HT1080 (cell line): ENCODE results near the gene ARHGAP26. TPM values are rescaled to one million over a fixed set of nuclear protein-coding genes. Genes with fewer than 3 reads are reported as not detected.

ENCODE experiments used
- DNase-seq: peaks from one replicate; pipeline ENCODE4 v3.0.0-alpha.2; 2015; ENCODE audit warnings: low read depth
- total RNA-seq: library from RNA; depleted of rRNA; stranded (reverse); fragments of >200 nt; shearing (Covaris generic); gene quantifications from 2 replicates; pipeline ENCODE4 v1.2.3, GENCODE V29; 2014

Gene ARHGAP26
- total RNA-seq, 1 experiment from 2014 or later = 9.9 TPM

DNA sequence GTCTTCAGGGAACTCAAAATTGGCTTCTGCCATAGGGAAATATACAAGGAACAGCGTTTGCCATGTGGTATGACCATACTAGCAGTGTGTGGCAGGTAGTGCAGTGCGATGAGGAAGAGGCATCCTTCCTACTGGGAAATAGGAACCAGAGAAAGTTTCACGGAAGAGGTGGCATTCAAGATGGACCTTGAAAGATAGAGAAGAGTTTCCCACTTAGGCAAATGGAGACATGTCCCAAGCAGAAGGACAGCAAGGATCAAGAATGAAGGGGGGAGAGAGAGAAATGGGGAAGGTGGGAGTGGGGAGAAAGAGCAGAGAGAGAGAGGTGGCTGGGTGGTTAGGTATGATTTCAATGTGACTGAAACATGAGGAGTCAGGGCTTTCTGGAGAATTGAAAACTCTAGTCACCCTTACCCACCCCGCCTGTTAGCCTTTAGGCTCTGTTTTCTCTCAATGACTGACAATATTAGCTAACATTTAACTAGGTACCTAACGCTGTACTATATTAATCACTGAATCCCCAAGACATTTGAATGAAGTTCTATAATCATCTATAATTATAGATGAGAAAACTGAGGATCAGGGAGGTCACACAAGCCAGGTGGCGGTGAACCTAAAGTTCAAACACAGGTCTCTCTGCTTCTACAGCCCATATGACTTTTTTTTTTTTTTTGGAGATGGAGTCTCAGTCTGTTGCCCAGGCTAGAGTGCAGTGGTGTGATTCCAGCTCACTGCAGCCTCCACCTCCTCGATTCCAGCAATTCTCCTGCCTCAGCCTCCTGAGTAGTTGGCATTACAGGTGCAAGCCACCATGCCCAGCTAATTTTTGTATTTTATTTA, 462.0 kb downstream of the ARHGAP26 start:
- no peak for DNase-seq

DNA sequence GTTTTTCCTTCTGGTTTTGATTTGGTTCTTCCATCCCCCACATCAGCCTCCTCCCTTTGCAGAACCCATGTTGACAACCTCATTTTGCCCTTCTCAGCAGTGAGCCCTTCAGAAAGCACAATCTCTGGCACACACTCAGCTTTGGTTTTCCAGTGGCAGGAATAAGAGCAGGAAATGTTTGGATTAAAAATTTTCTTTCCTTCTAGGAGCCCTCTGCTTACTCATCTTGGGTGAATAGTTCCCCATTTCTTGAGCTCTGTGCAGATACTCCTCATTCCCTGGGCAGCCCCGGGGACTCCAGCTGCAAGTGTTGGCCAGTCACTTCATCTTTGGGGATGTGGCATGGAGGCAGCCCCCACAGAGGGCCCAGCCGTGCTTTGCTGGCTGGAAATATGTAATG, 462.9 kb downstream of the ARHGAP26 start:
- DNase-seq = peak; percentile 31

DNA sequence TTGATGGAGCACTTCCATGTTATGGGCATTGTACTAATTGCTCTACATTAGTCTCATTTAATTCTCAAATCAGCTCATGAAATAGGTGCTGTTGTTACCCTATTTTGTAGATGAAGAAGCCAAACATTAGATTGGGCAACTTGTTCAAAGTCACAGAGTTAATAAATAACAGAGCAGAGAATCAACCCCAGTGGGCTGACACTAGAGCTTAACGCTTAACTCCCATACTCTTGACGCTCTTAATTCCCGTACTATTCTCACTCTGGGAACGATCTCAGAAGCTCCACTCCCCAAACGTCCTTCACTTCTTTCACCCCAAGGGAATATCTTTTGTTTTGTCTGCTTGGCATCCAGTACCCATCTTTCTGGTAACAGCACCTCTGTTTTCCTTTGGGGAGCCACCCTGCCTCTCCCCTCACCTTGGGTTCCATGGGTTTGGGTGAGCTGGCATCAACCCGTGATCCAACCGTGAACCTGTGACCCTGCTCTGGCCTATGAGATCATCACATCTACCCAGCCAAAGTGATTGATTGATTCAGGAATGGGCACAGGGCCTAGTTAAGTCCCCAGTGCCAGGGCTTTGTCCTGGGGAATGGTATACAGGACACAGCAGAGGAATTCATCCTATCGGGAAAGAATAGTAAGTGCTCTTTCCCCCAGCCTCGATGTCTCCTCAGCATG, 464.1 kb downstream of the ARHGAP26 start:
- no peak for DNase-seq

DNA sequence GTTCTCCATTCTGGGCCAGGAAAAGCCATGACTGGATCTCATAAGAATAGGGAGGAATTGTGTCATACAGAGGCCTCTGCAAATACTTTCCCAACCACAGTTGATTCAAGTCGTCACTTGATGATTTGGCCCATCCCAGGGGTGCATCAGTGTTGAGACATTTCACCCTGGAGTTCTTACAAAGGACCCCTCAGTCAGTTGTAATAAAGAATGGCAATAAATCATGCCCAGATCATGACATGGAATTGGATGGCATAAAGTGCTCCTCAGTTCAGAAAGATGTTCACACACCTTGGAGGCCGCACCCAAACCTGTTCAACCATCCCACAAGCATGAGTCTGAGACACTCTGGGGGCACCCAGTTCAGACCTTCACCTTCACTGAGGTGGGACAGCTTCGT, 465.2 kb downstream of the ARHGAP26 start:
- peak; percentile 19 for DNase-seq

DNA sequence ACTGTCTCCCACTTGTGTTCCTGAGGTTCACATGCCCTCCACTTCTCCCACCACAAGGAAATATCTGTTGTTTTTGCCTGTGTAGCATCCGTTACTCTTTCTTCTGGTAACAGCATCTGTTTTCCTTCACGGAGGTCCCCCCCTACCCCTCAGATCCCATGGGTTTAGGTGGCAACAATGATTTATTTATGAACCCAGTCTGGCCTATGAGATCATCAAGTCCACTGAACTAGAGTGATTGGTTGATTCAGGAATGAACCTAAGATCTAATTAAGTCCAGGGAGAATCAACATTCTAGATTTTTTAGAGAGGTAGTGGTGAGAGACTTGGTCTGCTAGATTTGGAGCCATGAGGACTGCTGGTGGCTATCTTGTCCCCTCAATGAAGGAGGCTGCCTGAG, 466.5 kb downstream of the ARHGAP26 start:
- DNase-seq = no peak

DNA sequence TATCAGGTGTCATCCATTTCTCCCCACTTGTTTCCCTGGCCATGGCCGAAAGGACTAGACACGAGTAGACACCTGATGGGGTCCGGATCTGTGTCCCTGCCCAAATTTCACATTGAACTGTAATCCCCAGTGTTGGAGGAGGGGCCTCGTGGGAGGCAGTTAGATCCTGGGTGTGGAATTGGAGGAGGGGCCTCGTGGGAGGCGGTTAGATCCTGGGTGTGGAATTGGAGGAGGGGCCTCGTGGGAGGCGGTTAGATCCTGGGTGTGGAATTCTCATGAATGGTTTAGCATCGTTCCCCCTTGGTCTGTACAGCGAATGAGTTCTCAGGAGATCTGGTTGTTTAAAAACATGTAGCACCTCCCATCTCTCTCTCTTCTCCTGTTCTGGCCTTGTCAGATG, 467.5 kb downstream of the ARHGAP26 start:
- no peak for DNase-seq

DNA sequence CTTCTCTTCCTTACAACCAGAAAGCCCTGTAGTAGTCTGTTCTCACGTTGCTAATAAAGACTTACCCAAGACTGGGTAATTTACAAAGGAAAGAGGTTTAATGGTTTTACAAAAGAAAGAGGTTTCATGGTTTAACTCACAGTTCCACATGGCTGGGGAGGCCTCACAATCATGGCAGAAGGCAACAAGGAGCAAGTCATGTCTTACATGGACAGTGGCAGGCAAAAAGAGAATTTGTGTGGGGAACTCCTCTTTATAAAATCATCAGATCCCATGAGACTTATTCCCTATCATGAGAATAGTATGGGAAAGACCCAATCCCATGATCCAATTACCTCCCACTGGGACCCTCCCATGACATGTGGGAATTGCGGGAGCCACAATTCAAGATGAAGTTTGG, 468.4 kb downstream of the ARHGAP26 start:
- DNase-seq = no peak

DNA sequence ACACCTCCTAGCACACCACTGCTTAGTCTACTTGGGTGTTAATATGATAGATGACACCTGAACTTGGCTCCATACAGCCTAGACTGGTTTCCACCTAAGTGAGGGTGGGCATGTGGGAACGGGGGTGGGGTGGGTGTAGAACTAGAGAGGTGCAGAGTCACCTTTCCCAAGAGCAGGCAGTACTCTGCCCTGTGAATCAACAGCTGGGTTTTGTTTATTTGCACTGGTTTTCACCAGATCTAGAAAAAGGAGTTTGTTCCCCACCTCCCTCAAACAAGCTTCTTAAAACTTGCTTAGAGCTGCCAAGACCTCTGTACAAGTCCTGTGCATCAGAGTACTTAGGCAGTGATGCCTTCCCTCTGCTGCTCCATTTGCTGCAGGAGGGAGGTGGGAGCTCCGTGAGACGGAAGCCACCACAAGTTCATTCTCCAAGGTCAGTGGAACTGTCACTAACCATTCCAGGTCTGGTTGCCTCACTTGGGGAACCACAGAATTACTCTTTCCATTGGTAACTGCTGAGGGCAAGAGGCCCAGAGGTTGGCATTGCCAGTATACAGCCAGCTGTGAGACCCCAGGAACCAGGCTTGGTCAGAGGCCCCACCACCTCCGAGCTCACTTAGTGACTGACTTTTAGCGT, 469.8 kb downstream of the ARHGAP26 start:
- DNase-seq = no peak

DNA sequence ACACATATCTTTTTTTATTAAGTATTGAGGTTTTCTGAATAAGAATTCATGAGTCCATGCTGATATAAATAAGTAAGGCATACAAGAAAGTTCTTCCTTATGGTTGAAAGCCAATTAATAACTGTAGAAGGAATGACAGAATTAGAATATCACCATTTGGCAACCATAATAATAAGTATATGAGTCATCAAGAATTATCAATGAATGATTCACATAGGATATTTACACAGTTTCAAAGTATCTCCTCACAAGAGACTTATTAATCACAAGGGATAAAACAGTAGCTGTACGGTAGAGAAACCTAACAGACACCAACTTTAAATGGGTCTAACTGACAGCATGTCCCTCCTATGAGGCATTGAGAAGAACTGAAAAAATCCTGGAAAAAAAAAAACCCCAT, 471.7 kb downstream of the ARHGAP26 start:
- DNase-seq = peak; percentile 29

DNA sequence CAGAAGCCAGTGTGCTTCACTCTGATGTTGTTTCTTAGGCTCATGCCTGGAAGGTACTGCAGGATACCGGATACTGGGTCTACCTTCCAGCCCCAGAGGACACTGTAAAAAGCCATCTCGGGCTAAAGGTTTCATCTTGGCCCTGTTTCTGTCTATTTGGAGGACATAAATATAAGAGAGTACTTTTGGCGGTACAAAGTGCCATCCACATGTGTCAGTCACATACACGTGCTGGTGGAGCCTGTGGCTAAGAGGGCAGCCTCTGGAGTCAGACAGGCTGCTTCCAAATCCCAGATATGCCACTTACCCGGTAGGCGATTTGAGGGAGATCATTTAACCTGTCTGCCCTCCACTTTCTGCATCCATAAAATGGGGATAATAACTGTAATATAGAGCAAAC, 472.9 kb downstream of the ARHGAP26 start:
- DNase-seq = peak; percentile 39

DNA sequence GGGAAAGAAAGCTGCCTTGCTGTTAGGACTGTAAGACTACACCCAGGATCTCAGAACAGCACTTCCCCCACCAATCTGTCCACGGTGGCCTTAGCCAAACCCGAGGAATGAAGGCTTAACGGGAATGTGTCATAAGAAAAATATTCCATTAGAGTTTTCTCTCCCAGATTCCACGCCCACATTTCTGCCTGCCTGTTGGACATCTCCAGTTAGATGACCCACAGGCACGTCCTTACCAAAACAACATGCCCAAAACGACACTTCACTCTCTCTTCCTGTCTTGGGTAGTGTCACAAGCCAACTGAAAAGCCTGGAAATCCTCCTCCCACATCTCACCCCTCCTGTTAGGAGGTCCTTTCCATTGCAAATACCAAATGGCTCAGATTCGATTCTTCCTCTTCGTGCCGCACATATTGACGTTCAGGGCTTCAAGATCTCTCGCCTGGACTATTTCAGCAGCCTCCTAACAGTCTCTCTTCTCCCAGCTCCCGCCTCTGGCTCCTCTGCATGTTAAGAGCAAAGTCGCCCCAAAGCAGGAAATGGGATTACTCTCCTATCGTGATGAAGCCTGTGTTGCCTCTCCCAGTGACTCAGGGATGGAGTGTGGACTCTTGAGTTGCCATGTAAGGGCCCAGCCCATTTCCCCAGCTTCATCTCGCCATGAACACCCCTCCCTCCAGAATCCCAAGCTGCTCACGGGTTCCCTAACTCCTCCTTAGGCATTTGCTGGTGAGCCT, 474.0 kb downstream of the ARHGAP26 start:
- peak; percentile 99 for DNase-seq

DNA sequence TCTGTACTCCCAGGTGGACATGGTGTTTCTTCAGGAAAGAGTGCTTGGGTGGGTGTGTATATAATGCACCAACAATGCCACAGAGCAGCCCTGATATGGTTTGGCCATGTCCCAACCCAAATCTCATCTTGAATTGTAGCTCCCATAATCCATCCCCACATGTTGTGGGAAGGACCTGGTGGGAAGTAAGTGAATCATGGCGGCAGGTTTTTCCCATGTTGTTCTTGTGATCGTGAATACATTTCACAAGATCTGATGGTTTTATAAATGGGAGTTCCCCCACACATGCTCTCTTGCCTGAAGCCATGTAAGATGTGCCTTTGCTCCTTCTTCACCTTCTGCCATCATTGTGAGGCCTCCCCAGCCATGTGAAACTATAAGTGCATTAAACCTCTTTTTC, 474.8 kb downstream of the ARHGAP26 start:
- peak; percentile 69 for DNase-seq

DNA sequence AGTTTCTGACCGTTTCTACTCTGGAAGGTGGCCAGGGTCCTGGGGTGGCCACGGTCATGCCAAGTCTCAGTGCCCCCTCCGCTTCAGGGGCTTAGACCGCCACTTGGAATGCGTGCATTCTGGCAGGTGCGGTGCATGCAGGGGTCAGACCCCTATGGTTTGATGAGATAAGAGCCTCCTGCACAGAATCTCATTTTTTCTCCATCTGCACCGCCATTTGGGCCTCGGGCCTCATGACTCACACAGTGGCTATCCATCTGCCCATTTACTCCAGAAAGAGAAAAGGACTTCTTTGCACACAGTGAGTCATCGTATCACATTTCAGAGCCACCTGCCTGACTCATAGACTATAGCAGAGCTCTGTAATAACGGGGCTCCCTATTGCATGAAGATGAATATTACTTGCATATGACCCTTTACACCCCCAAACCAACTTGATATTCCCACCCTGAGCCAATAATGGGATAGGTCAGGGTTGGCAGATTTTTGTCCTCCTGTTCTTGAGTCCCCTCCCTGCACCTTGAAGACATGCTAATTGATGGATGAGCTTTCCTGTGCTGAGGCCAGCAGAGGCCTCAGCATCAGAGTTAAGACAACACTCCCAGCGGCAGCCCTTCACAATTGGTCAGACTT, 475.9 kb downstream of the ARHGAP26 start:
- peak; percentile 97 for DNase-seq

DNA sequence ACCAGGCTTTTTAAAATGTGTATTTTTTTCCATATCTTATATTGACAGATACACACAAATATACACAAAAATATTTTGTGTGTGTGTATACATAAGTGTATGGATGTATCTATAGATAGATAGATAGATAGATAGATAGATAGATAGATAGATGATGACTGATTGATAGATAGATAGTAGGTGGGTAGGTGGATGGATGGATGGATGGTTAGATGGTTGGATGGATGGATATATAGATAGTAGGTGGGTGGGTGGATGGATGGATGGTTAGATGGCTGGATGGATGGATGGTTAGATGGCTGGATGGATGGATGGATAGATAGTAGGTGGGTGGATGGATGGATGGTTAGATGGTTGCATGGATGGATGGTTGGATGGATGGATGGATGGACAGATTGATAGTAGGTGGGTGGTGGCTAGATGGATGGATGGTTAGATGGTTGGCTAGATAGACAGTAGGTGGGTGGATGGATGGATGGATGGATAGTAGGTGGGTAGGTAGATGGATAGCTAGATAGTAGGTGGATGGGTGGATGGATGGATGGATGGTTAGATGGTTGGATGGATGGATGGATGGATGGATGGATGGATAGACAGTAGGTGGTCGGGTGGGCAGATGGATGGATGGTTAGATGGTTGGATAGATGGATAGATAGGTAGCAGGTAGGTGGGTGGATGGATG, 477.1 kb downstream of the ARHGAP26 start:
- DNase-seq = no peak

DNA sequence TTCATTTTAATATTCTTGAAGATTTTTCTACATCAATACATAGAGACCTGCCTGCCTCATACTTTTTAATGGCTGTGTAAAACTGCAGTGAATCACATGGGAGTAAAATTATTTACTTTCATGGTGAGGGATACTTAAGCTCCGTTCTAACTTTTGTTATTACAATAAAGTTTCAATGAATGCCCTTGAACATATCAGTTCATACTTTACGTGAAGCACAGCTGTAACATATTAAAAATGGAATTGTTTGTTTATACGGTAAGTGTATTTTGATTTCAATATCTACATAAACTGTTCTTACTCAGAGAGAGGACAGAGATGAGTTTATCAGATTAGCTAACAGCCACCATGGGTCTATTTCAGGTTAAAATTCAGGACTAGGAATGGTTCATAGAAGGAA, 478.2 kb downstream of the ARHGAP26 start:
- no peak for DNase-seq

DNA sequence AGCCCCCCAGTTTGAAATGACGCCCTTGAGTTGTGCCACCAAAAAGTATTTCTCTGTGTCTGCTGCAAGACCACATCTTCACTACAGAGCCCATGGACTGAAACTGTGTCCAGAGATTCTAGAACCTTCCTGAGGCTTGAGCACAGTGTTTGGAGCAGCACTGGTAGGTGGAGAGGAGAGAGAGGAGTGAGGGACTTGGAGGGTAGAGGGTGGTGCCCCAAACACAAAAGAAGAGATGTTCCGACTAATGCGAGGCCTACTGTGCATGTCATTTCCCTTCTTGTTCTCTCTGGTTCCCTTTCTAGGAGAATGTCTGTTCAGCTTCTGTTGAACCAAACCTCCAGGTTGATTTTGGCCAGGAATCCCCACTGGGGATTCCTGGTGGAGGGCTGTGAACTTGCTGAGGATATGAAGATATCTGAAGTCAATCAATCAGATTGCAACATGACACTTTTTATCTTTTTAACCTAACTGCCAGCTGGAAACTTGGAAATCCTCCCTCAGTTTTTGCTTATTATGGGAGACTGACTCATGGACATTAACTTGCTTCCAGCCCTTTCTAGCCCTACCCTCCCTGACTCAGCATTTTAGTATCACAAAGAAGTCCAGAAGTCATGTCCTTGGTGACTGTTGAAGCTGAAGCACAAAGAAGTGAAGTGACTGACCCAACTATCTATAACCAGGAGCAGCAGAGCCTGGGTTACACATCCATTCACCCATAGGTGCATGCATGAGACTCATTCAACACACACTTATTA, 478.8 kb downstream of the ARHGAP26 start:
- peak; percentile 75 for DNase-seq

DNA sequence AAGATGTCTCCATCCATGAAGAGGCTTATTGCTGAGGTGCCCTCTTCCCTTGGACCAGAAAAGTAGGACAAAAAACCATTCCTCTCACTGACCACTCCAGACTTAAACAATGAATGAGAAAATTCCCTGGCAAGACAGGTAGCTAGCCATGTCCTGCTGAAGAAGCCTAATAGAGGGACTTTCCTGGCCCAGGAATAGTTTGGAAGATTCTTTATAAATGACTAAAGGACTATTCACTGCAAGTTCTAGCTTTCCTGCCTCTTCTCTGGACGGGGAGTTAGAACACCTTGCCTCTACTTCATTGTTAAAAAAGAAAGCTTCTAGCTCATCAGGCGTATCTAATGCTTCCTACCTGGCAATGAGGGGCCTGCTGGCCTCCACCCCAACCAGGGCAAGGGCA, 479.7 kb downstream of the ARHGAP26 start:
- no peak for DNase-seq

DNA sequence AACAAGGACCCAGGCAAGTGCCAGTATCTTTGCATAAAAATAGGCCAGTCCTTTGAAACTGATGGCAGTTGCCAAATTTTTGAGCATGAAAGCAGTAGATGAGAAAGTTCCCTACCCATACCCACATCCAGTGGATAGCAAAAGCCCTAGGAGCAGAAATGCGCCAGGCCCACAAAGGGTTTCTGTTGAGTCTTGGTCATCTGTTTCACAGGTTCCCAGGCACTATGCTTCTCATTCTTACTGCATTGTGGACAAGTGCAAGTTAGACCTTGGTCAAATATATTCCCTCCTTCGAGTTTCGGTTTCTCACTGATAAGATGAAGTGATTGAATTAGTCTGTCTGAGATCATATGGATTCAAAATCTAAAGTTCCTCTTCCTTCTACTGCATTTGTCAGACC, 481.0 kb downstream of the ARHGAP26 start:
- no peak for DNase-seq

DNA sequence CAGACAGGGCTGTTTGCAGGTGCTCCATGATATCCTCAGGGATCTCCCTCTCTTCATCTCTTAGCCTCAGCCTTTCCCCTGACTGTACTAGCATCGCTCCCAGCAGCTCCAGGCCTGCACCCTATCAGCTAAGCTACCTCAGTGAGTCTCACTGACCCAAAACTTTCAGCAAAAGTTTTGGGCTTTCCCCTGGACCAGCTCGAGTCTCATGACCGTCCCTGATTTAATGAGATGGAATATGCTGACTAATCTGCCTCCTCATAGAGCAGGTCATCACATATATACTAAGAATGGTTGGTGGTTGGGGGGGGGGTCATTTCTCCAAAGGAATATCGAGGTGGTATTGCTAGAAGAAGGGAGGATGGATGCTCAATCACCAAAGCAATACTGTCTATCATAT, 481.8 kb downstream of the ARHGAP26 start:
- DNase-seq = no peak

DNA sequence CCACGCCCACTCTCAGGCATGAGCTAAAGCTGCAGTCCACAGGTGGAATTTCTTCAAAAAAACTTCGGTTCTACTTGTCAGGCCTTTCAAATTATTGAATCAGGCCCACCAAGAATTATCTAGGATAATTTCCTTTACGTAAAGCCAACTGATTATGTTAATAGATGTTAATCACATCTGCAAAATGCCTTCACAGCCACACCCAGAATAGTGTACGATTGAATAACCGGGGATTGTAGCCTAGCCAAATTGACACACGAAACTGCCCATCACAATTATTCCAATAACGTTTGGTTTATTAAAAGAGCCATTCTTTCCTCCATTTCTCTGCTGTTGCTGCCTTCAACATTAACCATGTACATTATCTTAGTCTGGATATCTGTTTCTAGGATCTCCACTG, 484.6 kb downstream of the ARHGAP26 start:
- DNase-seq = no peak
